Tibial nerve (tissue), 4 donors: ENCODE data around the gene PTBP1.

ENCODE experiments used
- EP300 ChIP-seq, 2 donors: sonication (generic); formaldehyde crosslinking; IDR thresholded peaks; one replicate each; pipeline ENCODE4 v1.6.1; 2017; ENCODE audit warnings: antibody characterized with exemption in 2 of 2, mild to moderate bottlenecking in 1 of 2
- POLR2A ChIP-seq, 2 donors: fragments of 450-650 bp; IDR thresholded peaks; one replicate each; pipeline ENCODE4 v1.6.1; 2017; ENCODE audit warnings: antibody characterized with exemption in 2 of 2, mild to moderate bottlenecking in 2 of 2, moderate library complexity in 2 of 2
- TF ChIP-seq, protein P1 (sequence below), 5 experiments: fragments of 200-600 bp in 3 of 5; fragments of 450-650 bp in 2 of 5; sonication (generic) in 3 of 5; IDR thresholded peaks; one replicate each; pipeline ENCODE4 v1.5.1; 2016 to 2019; ENCODE audit warnings: antibody characterized with exemption in 5 of 5, mild to moderate bottlenecking in 3 of 5, moderate library complexity in 2 of 5

GRCh38 chr19:827314-827709 lies 30.1 kb downstream of the PTBP1 start:
- TF ChIP-seq POLR2A (IDR thresholded peaks at IDR 0.05) (no peak), EP300 (IDR thresholded peaks at IDR 0.05) (no peak)
- TF ChIP-seq, protein P1, sequence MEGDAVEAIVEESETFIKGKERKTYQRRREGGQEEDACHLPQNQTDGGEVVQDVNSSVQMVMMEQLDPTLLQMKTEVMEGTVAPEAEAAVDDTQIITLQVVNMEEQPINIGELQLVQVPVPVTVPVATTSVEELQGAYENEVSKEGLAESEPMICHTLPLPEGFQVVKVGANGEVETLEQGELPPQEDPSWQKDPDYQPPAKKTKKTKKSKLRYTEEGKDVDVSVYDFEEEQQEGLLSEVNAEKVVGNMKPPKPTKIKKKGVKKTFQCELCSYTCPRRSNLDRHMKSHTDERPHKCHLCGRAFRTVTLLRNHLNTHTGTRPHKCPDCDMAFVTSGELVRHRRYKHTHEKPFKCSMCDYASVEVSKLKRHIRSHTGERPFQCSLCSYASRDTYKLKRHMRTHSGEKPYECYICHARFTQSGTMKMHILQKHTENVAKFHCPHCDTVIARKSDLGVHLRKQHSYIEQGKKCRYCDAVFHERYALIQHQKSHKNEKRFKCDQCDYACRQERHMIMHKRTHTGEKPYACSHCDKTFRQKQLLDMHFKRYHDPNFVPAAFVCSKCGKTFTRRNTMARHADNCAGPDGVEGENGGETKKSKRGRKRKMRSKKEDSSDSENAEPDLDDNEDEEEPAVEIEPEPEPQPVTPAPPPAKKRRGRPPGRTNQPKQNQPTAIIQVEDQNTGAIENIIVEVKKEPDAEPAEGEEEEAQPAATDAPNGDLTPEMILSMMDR (IDR thresholded peaks at IDR 0.05) = no peak
